ENCODE data around the gene MRPL20.
"Not testable (repeated sequence)": the region's sequence is repeated elsewhere in the genome, so short reads cannot be mapped to it uniquely, and the experiment has no call there.

Gene MRPL20

GRCh38 chr1:1406821-1407635 lies at the start of gene MRPL20:
Gene MRPL20 (minus strand): TSS chr1:1407293. CDS start chr1:1407217, 76 bp downstream.
- peak; percentile 94 for DNase-seq (ENCODE audit: low read depth)
- H3K4me3 ChIP-seq (ENCODE audit: low read length) = peak within 1 kb of the TSS; percentile 83
- TF ChIP-seq CTCF (IDR thresholded peaks at IDR 0.05; ENCODE audit: insufficient read depth, low read depth, low read length, missing control alignments) = no peak

- not testable (repeated sequence) for H3K4me3 ChIP-seq (ENCODE audit: low read length); DNase-seq (ENCODE audit: low read depth)
These were observed 49.7 kb upstream of the MRPL20 start for GRCh38 chr1:1456683-1457255.

GRCh38 chr1:1455934-1456333 lies 48.8 kb upstream of the MRPL20 start:
- not testable (repeated sequence) for DNase-seq (ENCODE audit: low read depth); H3K4me3 ChIP-seq (ENCODE audit: low read length)

- DNase-seq (ENCODE audit: low read depth) = no peak
- no peak overlapping the region for H3K4me3 ChIP-seq (ENCODE audit: low read length)
- TF ChIP-seq CTCF (IDR thresholded peaks at IDR 0.05; ENCODE audit: insufficient read depth, low read depth, low read length, missing control alignments) = no peak
These were observed 48.3 kb upstream of the MRPL20 start for GRCh38 chr1:1455366-1455884.

GRCh38 chr1:1454286-1455056 lies 47.4 kb upstream of the MRPL20 start:
- DNase-seq (ENCODE audit: low read depth); H3K4me3 ChIP-seq (ENCODE audit: low read length): not testable (repeated sequence)

- TF ChIP-seq CTCF (IDR thresholded peaks at IDR 0.05; ENCODE audit: insufficient read depth, low read depth, low read length, missing control alignments) = no peak
- DNase-seq (ENCODE audit: low read depth) = no peak
- H3K4me3 ChIP-seq (ENCODE audit: low read length) = no peak overlapping the region
These were observed 45.8 kb upstream of the MRPL20 start for GRCh38 chr1:1452882-1453281.

- DNase-seq (ENCODE audit: low read depth) = peak; percentile 66
- not testable (repeated sequence) for H3K4me3 ChIP-seq (ENCODE audit: low read length)
These were observed 45.3 kb upstream of the MRPL20 start for GRCh38 chr1:1452365-1452739.

GRCh38 chr1:1451696-1452364 lies 44.7 kb upstream of the MRPL20 start:
- no peak for TF ChIP-seq CTCF (IDR thresholded peaks at IDR 0.05; ENCODE audit: insufficient read depth, low read depth, low read length, missing control alignments)
- no peak for DNase-seq (ENCODE audit: low read depth)
- H3K4me3 ChIP-seq (ENCODE audit: low read length) = no peak overlapping the region

GRCh38 chr1:1450616-1451015 lies 43.5 kb upstream of the MRPL20 start:
- not testable (repeated sequence) for DNase-seq (ENCODE audit: low read depth); H3K4me3 ChIP-seq (ENCODE audit: low read length)
